T-helper 2 cell treated with Interferon-gamma antibody and Interleukin-4, amounts not matched to agents 5 μg/mL and 100 μg/mL, for 36 hours (primary cell): ENCODE data around the gene CHTF8.

Experiments
- DNase-seq: peaks from one replicate; pipeline ENCODE4 v3.0.0; 2021; ENCODE audit warnings: low spot score
- H3K27ac Mint-ChIP-seq: one replicate; pipeline ENCODE4 v1.8.0; 2021; ENCODE audit warnings: mild to moderate bottlenecking, mixed read lengths
- H3K27me3 Mint-ChIP-seq: one replicate; pipeline ENCODE4 v1.8.0; 2021; ENCODE audit warnings: low read depth, mixed read lengths
- H3K36me3 Mint-ChIP-seq: one replicate; pipeline ENCODE4 v1.8.0; 2021; ENCODE audit warnings: low read depth, mixed read lengths
- H3K4me1 Mint-ChIP-seq: one replicate; pipeline ENCODE4 v1.8.0; 2021; ENCODE audit warnings: low read depth, mixed read lengths
- H3K4me3 Mint-ChIP-seq: one replicate; pipeline ENCODE4 v1.8.0; 2022; ENCODE audit warnings: mild to moderate bottlenecking, moderate library complexity, mixed read lengths
- H3K9me3 Mint-ChIP-seq: one replicate; pipeline ENCODE4 v1.8.0; 2021; ENCODE audit warnings: mixed read lengths

The CHTF8 gene

DNA sequence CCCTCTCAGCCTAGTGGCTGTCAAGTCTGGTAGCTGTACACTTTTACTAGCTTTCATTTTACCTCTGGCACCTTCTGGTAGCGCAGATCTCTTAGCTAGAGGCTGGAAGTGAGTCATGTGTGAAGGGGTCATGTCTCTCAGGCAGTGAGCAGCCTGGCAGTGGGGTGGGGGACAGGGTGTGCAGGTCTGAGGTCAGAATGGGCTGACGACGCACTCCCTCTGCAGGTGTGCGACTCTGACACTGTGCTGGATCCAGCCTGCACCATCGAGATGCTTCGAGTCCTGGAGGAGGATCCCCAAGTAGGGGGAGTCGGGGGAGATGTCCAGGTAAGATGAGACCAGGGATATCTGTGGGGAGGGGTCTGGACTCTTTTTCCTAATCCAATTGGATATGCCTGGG, 19.2 kb downstream of the CHTF8 start:
- H3K4me3 Mint-ChIP-seq = no peak overlapping the region
- no peak overlapping the region for H3K27ac Mint-ChIP-seq
- DNase-seq = no peak
- peaks cover 5% of the 10 kb centered on the region for H3K36me3 Mint-ChIP-seq
- no peaks in the 10 kb centered on the region for H3K9me3 Mint-ChIP-seq
- peaks cover 2% of the 10 kb centered on the region for H3K27me3 Mint-ChIP-seq
- no peaks in the 10 kb centered on the region for H3K4me1 Mint-ChIP-seq

DNA sequence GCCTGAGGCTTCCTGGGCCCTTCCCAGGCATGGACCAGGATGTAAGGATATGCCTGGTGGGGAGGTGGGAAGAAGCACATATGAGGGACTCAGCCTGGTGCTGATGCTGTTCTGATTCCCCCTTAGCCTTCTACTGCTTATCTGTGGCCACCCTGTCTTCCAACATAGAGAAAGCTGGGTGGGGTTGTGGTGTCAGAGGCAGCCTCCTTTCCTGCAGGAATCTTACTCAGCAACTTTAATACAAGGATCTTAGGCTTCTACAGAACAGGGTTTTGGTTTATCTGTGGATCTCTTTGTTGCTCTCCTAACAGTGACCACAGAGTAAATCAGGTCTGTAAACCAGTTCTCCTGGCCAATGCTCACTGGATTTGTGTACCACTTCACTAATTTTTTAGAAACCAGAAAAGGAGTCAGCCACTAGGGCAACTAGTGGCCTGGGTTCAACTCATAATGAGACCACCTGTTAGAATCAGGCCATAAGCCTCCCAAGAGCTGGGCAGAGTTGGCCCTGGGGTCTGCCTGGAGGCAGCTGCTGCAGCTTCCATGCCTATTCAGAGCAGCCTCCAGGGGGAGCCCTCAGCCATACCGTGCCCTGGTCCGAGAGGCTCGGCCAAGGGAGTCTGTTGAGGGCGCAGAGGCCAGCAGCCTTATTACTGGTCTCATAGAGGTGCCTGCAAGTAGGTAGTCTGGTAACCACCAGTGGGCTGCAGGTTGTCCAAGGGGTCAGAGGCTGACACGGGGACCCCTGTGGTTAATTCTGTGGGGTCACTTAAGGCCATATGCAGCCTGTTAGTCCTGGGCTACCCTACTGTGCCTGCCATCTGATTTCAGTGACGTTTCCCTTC, 19.9 kb downstream of the CHTF8 start:
- H3K4me3 Mint-ChIP-seq = no peak overlapping the region
- no peak overlapping the region for H3K27ac Mint-ChIP-seq
- peak; percentile 34 for DNase-seq
- peaks cover 8% of the 10 kb centered on the region for H3K27me3 Mint-ChIP-seq
- no peaks in the 10 kb centered on the region for H3K4me1 Mint-ChIP-seq
- H3K9me3 Mint-ChIP-seq = no peaks in the 10 kb centered on the region
- H3K36me3 Mint-ChIP-seq = peaks cover 2% of the 10 kb centered on the region

DNA sequence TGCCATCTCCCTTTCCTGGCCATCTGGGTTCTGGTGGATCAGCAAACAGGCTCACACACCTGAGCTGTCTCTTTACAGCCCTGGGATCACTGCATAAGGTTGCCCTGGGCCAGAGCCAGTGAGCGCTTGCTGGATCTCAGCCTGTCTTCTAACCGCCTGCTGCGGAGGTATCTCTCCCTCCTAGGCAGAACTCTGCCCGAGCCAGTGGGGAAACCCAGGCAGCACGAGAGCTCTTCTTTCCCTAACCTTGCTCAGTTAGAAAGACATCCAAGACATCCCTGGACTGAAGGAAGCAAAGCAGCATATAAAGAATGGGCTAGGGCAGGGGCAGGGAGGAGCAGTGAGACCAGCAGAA, 20.5 kb downstream of the CHTF8 start:
- H3K9me3 Mint-ChIP-seq = no peaks in the 10 kb centered on the region
- no peak overlapping the region for H3K27ac Mint-ChIP-seq
- H3K36me3 Mint-ChIP-seq = peaks cover 2% of the 10 kb centered on the region

DNA sequence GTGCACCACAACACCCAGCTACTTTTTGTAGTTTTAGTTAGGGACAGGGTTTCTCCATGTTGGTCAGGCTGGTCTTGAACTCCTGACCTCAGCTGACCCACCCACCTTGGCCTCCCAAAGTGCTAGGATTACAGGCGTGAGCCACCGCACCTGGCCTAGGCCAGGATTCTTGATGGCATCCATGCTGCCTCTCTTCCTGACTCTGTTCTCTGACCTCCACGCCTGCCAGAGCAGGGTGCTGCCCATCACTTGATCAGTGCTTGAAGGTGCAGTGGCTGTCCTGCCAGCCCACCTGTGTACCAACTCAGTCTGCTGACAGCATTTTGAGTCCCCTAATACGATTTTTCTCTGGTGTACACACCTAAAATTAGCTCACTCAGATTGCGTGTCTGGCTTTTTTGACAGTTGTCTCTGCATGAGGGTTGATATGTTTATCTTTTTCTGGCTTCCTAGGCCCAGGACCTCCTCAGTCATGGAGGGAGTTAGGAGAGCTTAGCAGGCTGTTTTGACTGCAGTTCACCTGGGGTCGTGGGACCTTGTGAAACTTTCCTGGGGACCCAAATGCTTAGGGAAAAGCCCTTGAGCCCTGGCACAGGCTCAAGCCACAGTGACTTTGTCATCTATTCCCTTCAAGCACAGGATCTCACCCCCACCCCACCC, 21.0 kb downstream of the CHTF8 start:
- H3K27me3 Mint-ChIP-seq = peaks cover 15% of the 10 kb centered on the region
- H3K27ac Mint-ChIP-seq = no peak overlapping the region

More for the DNA sequence above, 20.5 kb downstream of the CHTF8 start:
- H3K4me1 Mint-ChIP-seq = peaks cover 3% of the 10 kb centered on the region
- no peak overlapping the region for H3K4me3 Mint-ChIP-seq
- H3K27me3 Mint-ChIP-seq = peaks cover 13% of the 10 kb centered on the region
- no peak for DNase-seq

DNA sequence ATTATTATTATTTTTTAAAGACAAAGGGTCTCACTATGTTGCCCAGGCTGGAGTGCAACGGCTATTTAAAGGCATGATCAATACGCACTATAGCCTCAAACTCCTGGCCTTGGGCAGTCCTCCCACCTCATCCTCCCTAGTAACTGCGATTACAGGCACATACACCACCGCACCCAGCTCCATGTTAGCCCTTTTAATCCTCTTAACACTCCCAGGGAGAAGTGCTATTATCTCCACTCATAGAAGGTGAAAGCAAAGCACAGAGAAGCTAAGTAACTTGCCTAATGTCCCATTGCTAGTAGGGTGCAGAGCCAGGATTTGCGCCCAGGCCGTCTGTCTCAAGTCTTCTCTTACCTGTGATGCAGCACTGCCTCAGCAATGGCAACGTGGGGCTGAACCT, 22.0 kb downstream of the CHTF8 start:
- Mint-ChIP-seq H3K27me3 (peaks cover 19% of the 10 kb centered on the region), H3K4me1 (peaks cover 7% of the 10 kb centered on the region), H3K27ac (no peak overlapping the region), H3K36me3 (peaks cover 2% of the 10 kb centered on the region), H3K9me3 (no peaks in the 10 kb centered on the region), H3K4me3 (no peak overlapping the region)
- DNase-seq = no peak

More for the DNA sequence above, 21.0 kb downstream of the CHTF8 start:
- no peak for DNase-seq
- H3K4me1 Mint-ChIP-seq = peaks cover 5% of the 10 kb centered on the region
- H3K4me3 Mint-ChIP-seq = no peak overlapping the region
- no peaks in the 10 kb centered on the region for H3K9me3 Mint-ChIP-seq
- H3K36me3 Mint-ChIP-seq = peaks cover 2% of the 10 kb centered on the region

DNA sequence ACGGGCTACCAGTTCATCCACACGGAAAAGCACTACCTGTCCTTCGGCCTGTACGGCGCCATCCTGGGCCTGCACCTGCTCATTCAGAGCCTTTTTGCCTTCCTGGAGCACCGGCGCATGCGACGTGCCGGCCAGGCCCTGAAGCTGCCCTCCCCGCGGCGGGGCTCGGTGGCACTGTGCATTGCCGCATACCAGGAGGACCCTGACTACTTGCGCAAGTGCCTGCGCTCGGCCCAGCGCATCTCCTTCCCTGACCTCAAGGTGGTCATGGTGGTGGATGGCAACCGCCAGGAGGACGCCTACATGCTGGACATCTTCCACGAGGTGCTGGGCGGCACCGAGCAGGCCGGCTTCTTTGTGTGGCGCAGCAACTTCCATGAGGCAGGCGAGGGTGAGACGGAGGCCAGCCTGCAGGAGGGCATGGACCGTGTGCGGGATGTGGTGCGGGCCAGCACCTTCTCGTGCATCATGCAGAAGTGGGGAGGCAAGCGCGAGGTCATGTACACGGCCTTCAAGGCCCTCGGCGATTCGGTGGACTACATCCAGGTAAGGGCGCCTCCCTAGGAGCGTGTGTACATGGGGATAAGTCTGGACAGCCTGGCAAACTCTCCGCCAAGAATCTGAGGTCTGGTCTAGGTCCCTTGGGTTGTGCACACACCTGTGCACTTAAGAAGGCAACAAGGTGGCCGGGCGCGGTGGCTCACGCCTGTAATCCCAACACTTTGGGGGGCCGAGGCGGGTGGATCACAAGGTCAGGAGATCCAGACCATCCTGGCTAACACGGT, 22.7 kb downstream of the CHTF8 start:
- Mint-ChIP-seq H3K4me1 (peaks cover 10% of the 10 kb centered on the region), H3K9me3 (no peaks in the 10 kb centered on the region), H3K36me3 (peaks cover 2% of the 10 kb centered on the region), H3K27ac (no peak overlapping the region), H3K27me3 (peaks cover 24% of the 10 kb centered on the region), H3K4me3 (no peak overlapping the region)
- DNase-seq = no peak

DNA sequence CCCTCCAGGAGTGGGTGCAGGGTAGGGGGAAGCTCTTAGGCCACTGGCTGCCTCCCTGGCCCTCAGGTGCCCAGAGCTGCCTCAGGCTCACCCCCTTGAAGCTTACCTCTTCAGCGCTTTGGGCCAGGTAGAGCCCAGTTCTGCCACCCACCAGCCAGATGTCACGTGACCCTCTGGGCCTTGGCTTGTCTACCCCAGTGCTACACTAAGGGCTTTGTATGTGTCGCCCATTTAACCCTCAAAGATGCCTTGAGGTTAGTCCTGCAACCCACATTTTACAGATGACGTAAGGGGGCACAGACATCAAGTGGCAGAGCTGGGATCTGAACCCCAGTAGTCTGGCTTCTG, 23.5 kb downstream of the CHTF8 start:
- Mint-ChIP-seq H3K4me1 (peaks cover 10% of the 10 kb centered on the region), H3K4me3 (no peak overlapping the region), H3K36me3 (peaks cover 2% of the 10 kb centered on the region), H3K27me3 (peaks cover 26% of the 10 kb centered on the region), H3K9me3 (no peaks in the 10 kb centered on the region), H3K27ac (no peak overlapping the region)
- DNase-seq = no peak

DNA sequence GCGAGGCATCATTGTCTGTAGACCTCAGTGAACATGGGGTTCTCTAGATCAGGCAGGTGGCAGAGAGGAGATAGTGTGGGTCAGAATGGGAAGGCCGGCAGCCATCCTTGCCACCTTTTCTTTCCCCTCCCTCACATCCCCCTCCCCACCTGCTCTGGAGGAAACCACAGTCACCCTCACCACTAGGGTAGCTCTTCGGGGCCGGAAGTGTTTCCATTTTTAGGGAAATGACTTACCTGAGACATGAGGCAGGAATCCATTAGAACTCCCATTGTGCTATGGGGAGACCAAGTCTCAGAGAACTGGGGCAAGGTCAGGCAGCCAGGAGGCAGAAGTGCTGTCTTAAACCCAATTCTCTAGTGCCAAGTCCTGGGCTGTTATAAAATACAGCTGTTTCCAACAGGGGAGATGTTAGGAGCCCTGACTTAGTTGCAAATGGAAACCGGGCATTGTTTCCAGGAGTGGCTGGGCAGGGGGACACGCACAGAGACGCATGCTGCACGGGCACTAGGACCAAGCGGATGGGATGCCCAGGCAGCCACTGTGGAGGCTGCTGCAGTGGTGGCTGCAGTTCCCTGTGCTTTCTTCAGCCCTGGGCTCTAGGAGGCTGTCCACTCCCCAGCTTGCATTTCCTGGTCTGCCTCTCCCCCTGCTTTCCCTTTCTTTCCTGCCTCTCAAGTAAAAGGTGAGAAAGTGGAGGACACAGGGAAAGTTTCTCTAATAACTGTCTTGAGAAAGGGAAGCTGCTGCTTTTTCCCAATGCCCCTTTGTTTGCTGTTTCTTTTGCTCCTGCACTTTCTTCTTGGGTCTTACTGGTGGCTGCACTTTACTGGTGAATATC, 24.1 kb downstream of the CHTF8 start:
- peaks cover 10% of the 10 kb centered on the region for H3K4me1 Mint-ChIP-seq
- no peak for DNase-seq
- no peak overlapping the region for H3K27ac Mint-ChIP-seq
- H3K4me3 Mint-ChIP-seq = no peak overlapping the region
- H3K36me3 Mint-ChIP-seq = peaks cover 2% of the 10 kb centered on the region
- H3K9me3 Mint-ChIP-seq = no peaks in the 10 kb centered on the region
- peaks cover 26% of the 10 kb centered on the region for H3K27me3 Mint-ChIP-seq

DNA sequence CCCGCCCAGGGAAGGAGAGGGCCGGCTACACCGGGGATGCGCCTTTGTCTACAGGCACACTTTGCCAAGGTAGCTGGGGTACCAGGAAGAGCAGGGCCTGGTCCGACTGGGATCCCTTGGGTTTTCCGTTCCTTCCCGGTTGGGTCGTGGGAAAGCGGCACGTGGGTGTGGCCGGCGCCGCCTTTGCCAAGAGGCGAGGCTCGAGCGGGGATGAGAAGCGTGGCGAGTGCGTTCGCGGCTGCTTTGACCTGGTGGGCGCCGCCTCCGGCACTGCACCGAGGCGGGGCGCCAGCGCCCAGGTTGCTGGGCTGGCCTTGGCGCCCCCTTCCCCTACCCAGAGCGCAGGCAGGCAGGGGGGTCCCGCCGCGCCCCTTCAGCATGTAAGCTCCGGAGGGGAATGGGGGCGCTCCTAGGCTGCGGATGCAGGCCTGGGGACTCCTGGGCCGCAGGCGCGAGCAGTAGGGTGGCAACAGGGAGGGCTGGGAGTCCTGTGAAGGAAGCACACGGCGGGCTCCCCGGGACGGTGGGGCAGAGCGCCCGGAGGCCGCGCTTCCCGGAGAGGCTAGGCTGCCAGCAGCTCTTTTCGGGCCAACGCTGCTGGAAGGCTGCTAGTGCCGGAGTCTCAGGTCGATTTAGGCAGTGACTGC, 24.9 kb downstream of the CHTF8 start:
- Mint-ChIP-seq H3K4me1 (peaks cover 10% of the 10 kb centered on the region), H3K9me3 (no peaks in the 10 kb centered on the region), H3K27ac (no peak overlapping the region), H3K27me3 (peaks cover 32% of the 10 kb centered on the region), H3K36me3 (peaks cover 2% of the 10 kb centered on the region), H3K4me3 (peak overlapping the region; percentile 64)
- DNase-seq = no peak

DNA sequence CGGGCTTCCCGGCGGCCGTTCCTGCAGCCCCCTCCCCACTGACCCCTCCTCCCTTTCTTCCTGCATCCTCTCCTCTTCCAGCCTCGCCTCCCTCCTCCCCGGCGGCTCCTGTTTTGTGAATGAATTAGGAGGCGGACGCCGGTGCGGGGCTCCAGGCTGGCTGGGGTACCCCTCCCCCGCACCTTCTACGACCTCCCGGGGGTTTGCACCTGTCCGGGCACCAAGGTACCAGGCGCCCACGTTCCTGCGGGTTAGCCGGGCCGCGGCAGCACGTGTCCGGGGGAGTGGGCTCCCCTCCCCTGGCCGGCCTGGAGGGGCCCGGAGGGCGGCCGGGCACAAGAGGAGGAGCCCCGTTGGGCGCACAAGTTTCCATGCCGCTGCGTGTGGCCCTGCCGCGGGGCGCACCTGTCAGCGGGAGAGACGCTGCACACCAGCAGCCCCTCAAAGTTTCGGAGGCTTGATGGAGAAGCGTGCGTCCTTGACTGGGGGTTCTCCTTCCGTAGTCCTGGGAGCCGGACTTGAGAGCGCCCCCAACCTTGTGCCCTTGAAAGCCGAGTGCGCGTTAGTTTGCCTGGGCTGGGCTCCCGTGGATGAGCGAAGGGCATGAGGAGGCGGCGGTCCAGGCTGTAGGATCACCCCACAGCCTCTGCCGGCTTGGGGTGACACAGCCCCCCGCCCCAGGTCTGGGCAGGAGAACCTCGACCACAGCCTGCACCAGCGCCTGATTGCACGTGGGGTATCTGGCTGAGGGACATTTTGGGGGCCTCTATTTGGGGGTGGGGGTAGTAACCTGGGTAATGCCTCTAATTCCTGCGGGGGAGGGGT, 25.7 kb downstream of the CHTF8 start:
- Mint-ChIP-seq H3K9me3 (no peaks in the 10 kb centered on the region), H3K36me3 (peaks cover 2% of the 10 kb centered on the region), H3K27ac (no peak overlapping the region), H3K27me3 (peaks cover 35% of the 10 kb centered on the region), H3K4me3 (peak overlapping the region; percentile 64), H3K4me1 (peaks cover 10% of the 10 kb centered on the region)
- no peak for DNase-seq

DNA sequence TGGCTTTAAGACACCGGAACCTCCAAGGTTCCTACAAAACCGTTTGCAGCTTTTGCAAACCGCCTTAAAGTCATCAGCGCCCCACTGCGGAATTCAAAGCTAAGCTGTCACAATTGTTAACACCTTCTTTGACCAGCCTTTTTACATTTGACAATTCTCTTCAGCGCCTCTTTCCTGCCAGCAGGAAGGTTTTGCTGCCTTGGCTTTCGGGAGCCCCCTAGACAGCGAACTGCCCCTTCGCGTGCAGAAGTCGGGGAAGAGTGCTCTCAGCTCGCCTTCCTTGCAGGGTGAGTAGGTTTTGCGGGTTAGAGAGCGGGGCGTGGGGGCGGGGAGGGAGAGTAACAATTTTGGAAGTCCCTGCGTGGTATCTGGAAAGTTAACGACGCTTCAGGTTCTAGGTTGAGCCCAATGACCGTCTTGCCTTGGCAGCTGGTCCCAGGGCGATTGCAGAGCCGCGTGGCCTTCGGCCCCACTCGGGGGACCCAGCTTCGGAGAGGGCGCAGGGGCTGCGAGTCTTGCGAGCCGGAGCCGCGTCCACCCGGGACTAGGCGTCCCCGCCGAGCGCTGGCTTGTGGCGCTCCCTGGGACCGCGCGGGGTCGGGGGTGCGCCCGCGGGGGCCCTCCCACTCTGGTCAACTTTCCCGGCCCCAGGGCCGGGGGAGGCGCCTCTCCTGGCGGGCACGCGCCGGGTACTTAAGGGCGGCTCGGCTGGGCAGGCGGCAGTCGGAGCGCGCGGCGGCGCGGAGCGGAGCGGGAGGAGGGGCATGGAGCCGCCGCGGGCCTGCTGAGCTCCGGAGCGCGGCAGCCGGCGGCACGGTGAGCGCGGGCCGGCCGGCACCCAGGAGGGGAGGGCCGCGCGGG, 26.7 kb downstream of the CHTF8 start, which contains the start of gene HAS3:
HAS3 (plus strand) TSS at position 153 of the 861 bp plus-strand sequence. CDS start 3,743 bp downstream, outside the sequence.
- Mint-ChIP-seq H3K27ac (no peak within 1 kb of the TSS), H3K9me3 (no peaks in the 10 kb centered on the region), H3K4me3 (peak within 1 kb of the TSS; percentile 86), H3K4me1 (peaks cover 10% of the 10 kb centered on the region), H3K36me3 (peaks cover 2% of the 10 kb centered on the region), H3K27me3 (peaks cover 35% of the 10 kb centered on the region)
- peak; percentile 39 for DNase-seq
